AG04449 (cell line): ENCODE results near the gene KLF4.

Experiments
- CTCF ChIA-PET: fragments of 350-600 bp; formaldehyde crosslinking; extraction: SDS; loops from one replicate; lab custom pipeline; 2021; ENCODE audit warnings: antibody characterized with exemption; lab: Yijun Ruan, JAX
- POLR2A ChIA-PET: fragments of 400-600, 350-600 bp; formaldehyde crosslinking; extraction: SDS; loops from one replicate; lab custom pipeline; 2020; ENCODE audit warnings: antibody characterized with exemption, inconsistent platforms; lab: Yijun Ruan, JAX
- DNase-seq: peaks from one replicate; pipeline ENCODE4 v3.0.0-alpha.2; 2010; ENCODE audit warnings: low read depth, low spot score
- H3K4me3 ChIP-seq: 2 replicates; pipeline ENCODE4 v1.5.1; 2011; ENCODE audit warnings: low read depth, mild to moderate bottlenecking, control low read depth, low read length
- TF ChIP-seq, protein P1 (sequence below): IDR thresholded peaks from one replicate; pipeline ENCODE4 v1.5.1; 2011; ENCODE audit warnings: mild to moderate bottlenecking, moderate library complexity, low read length, control low read depth, inconsistent platforms; ENCODE audit not compliant: insufficient read depth; ENCODE audit errors: missing control alignments

Gene KLF4

DNA sequence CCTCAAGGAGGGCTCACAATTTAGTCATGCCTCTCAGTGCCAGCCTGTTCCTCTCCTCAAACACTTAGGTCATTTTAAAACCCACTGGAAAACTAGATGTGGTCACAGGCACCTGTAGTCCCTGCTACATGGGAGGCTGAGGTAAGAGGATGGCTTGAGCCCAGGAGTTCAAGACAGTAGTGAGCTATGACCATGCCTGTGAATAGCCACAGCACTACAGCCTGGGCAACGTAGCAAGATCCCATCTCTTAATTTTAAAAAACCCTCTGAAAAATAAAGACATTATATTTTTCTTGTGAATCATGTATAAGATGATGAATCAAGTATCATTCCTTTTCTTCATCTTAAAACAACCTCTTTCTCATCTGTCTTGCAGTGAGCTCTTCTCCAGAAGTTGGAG, 45.8 kb downstream of the KLF4 start:
- no peak overlapping the region for H3K4me3 ChIP-seq
- no peak for DNase-seq
- TF ChIP-seq, protein P1, sequence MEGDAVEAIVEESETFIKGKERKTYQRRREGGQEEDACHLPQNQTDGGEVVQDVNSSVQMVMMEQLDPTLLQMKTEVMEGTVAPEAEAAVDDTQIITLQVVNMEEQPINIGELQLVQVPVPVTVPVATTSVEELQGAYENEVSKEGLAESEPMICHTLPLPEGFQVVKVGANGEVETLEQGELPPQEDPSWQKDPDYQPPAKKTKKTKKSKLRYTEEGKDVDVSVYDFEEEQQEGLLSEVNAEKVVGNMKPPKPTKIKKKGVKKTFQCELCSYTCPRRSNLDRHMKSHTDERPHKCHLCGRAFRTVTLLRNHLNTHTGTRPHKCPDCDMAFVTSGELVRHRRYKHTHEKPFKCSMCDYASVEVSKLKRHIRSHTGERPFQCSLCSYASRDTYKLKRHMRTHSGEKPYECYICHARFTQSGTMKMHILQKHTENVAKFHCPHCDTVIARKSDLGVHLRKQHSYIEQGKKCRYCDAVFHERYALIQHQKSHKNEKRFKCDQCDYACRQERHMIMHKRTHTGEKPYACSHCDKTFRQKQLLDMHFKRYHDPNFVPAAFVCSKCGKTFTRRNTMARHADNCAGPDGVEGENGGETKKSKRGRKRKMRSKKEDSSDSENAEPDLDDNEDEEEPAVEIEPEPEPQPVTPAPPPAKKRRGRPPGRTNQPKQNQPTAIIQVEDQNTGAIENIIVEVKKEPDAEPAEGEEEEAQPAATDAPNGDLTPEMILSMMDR: no peak
- ChIA-PET CTCF (interaction anchor here (1.0 to 1.3 kb wide), 2 partner anchors 19 to 40 kb away, joined by 4 read pairs; no protein-coding TSS in a partner anchor), POLR2A (no interaction called here)

DNA sequence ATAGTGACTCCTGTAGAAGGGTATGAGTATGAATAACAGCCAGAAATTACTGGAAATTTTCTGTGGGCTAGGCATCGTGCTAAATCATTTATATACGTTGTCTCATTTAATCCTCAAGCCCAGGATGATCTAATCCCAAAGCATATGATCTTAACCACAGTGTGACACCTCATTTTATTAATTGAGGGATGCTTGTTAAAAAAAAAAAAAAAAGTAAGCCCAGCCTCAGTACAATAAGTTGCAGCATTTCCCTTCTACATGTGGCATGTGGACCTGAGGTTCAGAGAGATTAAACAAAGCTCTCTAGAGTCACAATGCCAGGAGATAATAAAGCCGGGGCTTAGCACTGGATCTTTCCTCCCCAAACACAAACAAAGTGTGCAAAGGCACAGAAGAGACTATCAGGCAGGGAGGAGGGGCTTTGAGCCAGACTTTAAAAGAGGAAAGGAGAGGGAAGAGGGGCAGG, 49.5 kb downstream of the KLF4 start:
- H3K4me3 ChIP-seq: no peak overlapping the region
- TF ChIP-seq, protein P1: no peak
- no peak for DNase-seq
- CTCF ChIA-PET: interaction anchor here (2.8 kb wide), 1 partner anchor 15 kb away, joined by 13 read pairs; no protein-coding TSS in a partner anchor
- POLR2A ChIA-PET: no interaction called here

DNA sequence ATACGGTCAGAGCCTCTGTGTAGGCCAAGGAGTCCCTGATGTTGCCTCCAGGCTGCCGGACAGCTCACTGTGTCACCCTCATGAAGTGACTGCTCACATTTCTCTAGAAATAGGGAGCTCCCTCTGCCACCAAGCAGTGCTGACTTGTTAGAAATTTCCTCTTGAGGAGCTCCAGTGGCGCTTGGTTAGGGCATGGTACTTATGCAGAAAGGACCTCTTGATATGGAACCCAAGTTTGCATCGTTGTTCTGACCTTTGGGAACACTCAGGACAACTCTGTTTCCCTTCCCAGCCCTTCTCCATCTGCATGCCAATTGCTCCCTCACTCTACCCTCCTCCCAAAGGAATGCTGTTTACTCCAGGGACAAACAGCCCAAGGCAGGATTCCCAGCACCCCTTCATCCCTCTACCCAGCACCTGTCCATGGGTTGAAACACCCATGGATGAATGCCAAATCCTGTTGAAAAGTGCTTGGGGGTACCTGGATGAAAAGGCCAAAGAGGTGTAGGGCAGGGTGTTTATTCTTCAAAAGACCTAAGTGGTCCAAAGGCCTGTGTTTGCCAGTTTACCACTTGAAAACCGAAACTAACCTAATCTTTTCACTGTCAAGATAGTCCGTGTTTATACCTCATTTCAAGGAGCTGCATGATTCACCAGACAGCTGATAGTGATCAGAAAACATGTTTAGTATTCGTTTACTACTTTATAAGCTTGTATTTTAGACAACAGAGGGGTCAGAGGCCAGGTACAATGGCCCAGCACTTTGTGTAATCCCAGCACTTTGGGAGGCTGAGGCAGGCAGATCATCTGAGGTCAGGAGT, 51.1 kb downstream of the KLF4 start:
- ChIA-PET POLR2A (no interaction called here), CTCF (interaction anchor here (1.1 to 2.8 kb wide), 2 partner anchors 13 to 1127 kb away, joined by 3 to 13 read pairs; no protein-coding TSS in a partner anchor)
- H3K4me3 ChIP-seq: no peak overlapping the region
- TF ChIP-seq, protein P1: no peak
- DNase-seq: no peak

DNA sequence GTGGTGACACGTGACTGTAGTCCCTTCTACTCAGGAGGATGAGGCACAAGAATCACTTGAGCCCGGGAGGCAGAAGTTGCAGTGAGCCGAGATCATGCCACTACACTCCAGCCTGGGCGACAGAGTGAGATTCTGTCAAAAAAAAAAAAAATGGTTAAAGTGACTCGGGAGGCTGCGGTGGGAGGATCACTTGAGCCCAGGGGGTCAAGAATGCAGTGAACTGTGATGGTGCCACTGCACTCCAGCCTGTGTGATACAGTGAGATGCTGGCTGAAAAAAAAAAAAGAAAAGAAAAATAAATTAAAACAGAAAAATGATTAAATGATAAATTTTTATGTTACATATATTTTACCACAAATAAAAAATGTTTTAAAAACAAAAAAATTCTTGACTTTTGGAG, 51.9 kb downstream of the KLF4 start:
- CTCF ChIA-PET: interaction anchor here (1.1 to 2.8 kb wide), 2 partner anchors 12 to 1128 kb away, joined by 3 to 13 read pairs; no protein-coding TSS in a partner anchor
- POLR2A ChIA-PET: no interaction called here
- TF ChIP-seq, protein P1: no peak
- no peak overlapping the region for H3K4me3 ChIP-seq
- no peak for DNase-seq

DNA sequence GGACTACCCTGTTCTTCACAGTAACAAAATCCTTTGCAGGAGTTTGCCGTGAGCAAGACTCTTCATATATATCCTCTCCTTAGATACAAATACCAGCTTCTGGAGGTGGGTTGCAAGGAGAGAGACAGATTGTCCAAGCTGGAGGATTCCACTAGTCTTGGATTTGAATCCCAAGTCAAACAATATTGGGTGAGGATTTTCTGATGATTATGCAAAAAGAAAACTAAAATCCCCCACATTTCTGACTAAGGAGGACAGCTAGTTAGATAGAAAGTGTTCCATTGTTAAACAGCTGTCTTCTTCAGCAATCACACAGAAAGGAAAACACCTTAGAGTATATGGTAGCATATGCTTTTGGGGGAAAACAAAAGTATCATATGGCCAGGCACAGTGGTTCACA, 54.2 kb downstream of the KLF4 start:
- no peak overlapping the region for H3K4me3 ChIP-seq
- CTCF ChIA-PET: no interaction called here
- TF ChIP-seq, protein P1: no peak
- no peak for DNase-seq
- POLR2A ChIA-PET: no interaction called here
